Thyroid gland (tissue), 4 donors: Measurements from ENCODE around the gene CASP8.

ENCODE experiments used
- POLR2A ChIP-seq, 2 donors: fragments of 450-650 bp; IDR thresholded peaks; one replicate each; pipeline ENCODE4 v1.6.1; 2017; ENCODE audit warnings: antibody characterized with exemption in 2 of 2, mild to moderate bottlenecking in 2 of 2, moderate library complexity in 1 of 2
- TF ChIP-seq, protein P1 (sequence below), 6 experiments: fragments of 200-600 bp in 3 of 6; fragments of 450-650 bp in 3 of 6; sonication (generic) in 3 of 6; IDR thresholded peaks; one replicate each; pipeline ENCODE4 v1.5.1; 2016 to 2019; ENCODE audit warnings: antibody characterized with exemption in 6 of 6, mild to moderate bottlenecking in 2 of 6, inconsistent platforms in 1 of 6, moderate library complexity in 1 of 6

DNA sequence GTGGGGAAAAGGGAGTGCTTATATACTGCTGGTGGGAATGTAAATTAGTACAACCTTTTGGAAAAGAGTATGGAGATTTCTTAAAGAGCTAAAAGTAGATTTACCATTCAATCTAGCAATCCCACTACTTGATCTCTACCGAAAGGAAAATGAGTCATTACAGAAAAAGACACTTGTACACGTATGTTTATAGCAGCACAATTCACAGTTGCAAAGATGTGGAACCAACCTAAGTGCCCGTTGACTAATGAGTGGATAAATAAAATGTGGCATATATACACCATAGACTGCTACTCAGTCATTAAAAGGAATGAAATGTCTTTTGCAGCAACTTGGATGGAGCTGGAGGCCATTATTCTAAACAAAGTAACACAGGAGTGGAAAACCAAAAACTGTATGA, 67.3 kb downstream of the CASP8 start:
- TF ChIP-seq, protein P1, sequence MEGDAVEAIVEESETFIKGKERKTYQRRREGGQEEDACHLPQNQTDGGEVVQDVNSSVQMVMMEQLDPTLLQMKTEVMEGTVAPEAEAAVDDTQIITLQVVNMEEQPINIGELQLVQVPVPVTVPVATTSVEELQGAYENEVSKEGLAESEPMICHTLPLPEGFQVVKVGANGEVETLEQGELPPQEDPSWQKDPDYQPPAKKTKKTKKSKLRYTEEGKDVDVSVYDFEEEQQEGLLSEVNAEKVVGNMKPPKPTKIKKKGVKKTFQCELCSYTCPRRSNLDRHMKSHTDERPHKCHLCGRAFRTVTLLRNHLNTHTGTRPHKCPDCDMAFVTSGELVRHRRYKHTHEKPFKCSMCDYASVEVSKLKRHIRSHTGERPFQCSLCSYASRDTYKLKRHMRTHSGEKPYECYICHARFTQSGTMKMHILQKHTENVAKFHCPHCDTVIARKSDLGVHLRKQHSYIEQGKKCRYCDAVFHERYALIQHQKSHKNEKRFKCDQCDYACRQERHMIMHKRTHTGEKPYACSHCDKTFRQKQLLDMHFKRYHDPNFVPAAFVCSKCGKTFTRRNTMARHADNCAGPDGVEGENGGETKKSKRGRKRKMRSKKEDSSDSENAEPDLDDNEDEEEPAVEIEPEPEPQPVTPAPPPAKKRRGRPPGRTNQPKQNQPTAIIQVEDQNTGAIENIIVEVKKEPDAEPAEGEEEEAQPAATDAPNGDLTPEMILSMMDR (IDR thresholded peaks at IDR 0.05) = no peak
- no peak for TF ChIP-seq POLR2A (IDR thresholded peaks at IDR 0.05)
